ENCODE data around the gene ANKRD7.
"Not testable (repeated sequence)": the region's sequence is repeated elsewhere in the genome, so short reads cannot be mapped to it uniquely, and the experiment has no call there.

Gene ANKRD7

GRCh38 chr7:118240320-118240719 is 15.8 kb downstream of the ANKRD7 start:
- DNase-seq: not testable (repeated sequence)

- DNase-seq: no peak
Measured at GRCh38 chr7:118243695-118244094, 19.2 kb downstream of the ANKRD7 start.

- DNase-seq: no peak
Measured at GRCh38 chr7:118245267-118246040, 20.9 kb downstream of the ANKRD7 start.

- DNase-seq: no peak
Measured at GRCh38 chr7:118250860-118251494, 26.5 kb downstream of the ANKRD7 start.

- no peak for DNase-seq
Measured at GRCh38 chr7:118252087-118252486, 27.6 kb downstream of the ANKRD7 start.

- no peak for DNase-seq
Measured at GRCh38 chr7:118259115-118259514, 34.6 kb downstream of the ANKRD7 start.

- DNase-seq: no peak
Measured at GRCh38 chr7:118264836-118265235, 40.3 kb downstream of the ANKRD7 start.

GRCh38 chr7:118280319-118281012 is 56.0 kb downstream of the ANKRD7 start:
- no peak for DNase-seq

GRCh38 chr7:118281196-118281595 is 56.7 kb downstream of the ANKRD7 start:
- DNase-seq: no peak

- no peak for DNase-seq
Measured at GRCh38 chr7:118285358-118285757, 60.9 kb downstream of the ANKRD7 start.

- DNase-seq: no peak
Measured at GRCh38 chr7:118286131-118286530, 61.6 kb downstream of the ANKRD7 start.

- DNase-seq: no peak
Measured at GRCh38 chr7:118288098-118288497, 63.6 kb downstream of the ANKRD7 start.

GRCh38 chr7:118289476-118289875 is 65.0 kb downstream of the ANKRD7 start:
- no peak for DNase-seq

All from activated gamma-delta T cell treated with Interleukin-2 at 50 U/mL for 16 hours (primary cell).